ENCODE results near the gene CCL16.

Gene CCL16

GRCh38 chr17:35988164-35988563, 6.9 kb upstream of the CCL16 start:
- TF ChIP-seq, protein P1, sequence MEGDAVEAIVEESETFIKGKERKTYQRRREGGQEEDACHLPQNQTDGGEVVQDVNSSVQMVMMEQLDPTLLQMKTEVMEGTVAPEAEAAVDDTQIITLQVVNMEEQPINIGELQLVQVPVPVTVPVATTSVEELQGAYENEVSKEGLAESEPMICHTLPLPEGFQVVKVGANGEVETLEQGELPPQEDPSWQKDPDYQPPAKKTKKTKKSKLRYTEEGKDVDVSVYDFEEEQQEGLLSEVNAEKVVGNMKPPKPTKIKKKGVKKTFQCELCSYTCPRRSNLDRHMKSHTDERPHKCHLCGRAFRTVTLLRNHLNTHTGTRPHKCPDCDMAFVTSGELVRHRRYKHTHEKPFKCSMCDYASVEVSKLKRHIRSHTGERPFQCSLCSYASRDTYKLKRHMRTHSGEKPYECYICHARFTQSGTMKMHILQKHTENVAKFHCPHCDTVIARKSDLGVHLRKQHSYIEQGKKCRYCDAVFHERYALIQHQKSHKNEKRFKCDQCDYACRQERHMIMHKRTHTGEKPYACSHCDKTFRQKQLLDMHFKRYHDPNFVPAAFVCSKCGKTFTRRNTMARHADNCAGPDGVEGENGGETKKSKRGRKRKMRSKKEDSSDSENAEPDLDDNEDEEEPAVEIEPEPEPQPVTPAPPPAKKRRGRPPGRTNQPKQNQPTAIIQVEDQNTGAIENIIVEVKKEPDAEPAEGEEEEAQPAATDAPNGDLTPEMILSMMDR (IDR thresholded peaks at IDR 0.05; ENCODE audit: low read depth, low read length): no peak
- no peak for DNase-seq (ENCODE audit: low read depth, low spot score)
- in situ Hi-C loops (cut with HindIII; ENCODE audit: low sequenced_read_pairs): no loop called here
- H3K4me3 ChIP-seq (ENCODE audit: low read depth, low read length): no peak overlapping the region

GRCh38 chr17:35986643-35987042, 5.3 kb upstream of the CCL16 start, which contains the start of gene CCL14:
TSS of gene CCL14 (minus strand) at chr17:35986729. CDS start at chr17:35986649, 80 bp downstream.
- no peak within 1 kb of the TSS for H3K4me3 ChIP-seq (ENCODE audit: low read depth, low read length)
- in situ Hi-C loops (cut with HindIII; ENCODE audit: low sequenced_read_pairs): no loop called here
- TF ChIP-seq, protein P1 (IDR thresholded peaks at IDR 0.05; ENCODE audit: low read depth, low read length): no peak
- DNase-seq (ENCODE audit: low read depth, low spot score): no peak

DNA sequence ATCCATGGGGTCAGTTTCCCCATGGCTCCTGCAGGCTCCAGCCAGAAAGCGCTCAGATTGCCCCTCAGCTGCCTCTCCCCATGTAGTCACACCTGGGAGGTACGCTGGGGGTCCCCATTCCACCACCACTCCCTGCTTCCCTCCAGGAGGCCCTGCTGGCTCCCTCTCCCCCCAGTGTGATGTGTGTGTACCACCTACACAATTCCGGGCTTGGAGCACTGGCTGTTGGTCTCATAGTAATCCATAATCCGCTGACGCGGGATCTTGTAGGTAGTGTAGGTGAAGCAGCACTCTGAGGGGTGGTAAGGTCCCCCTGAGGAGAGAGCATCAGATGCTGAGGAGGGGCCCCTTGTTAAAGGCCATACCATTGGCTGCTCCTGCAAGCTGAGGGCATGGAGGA, 2.8 kb upstream of the CCL16 start:
- H3K4me3 ChIP-seq (ENCODE audit: low read depth, low read length): no peak overlapping the region
- in situ Hi-C loops (cut with HindIII; ENCODE audit: low sequenced_read_pairs): no loop called here
- TF ChIP-seq, protein P1 (IDR thresholded peaks at IDR 0.05; ENCODE audit: low read depth, low read length): no peak

GRCh38 chr17:35982409-35983191, 1.3 kb upstream of the CCL16 start:
- TF ChIP-seq, protein P1 (IDR thresholded peaks at IDR 0.05; ENCODE audit: low read depth, low read length): no peak
- in situ Hi-C loops (cut with HindIII; ENCODE audit: low sequenced_read_pairs): no loop called here
- no peak overlapping the region for H3K4me3 ChIP-seq (ENCODE audit: low read depth, low read length)
- DNase-seq (ENCODE audit: low read depth, low spot score): no peak

More for the DNA sequence above, 2.8 kb upstream of the CCL16 start:
- DNase-seq (ENCODE audit: low read depth, low spot score): no peak

- DNase-seq (ENCODE audit: low read depth, low spot score): no peak
- H3K4me3 ChIP-seq (ENCODE audit: low read depth, low read length): no peak overlapping the region
- TF ChIP-seq, protein P1 (IDR thresholded peaks at IDR 0.05; ENCODE audit: low read depth, low read length): no peak
- in situ Hi-C loops (cut with HindIII; ENCODE audit: low sequenced_read_pairs): no loop called here
These were observed 622 bp upstream of the CCL16 start for GRCh38 chr17:35981908-35982330.

DNA sequence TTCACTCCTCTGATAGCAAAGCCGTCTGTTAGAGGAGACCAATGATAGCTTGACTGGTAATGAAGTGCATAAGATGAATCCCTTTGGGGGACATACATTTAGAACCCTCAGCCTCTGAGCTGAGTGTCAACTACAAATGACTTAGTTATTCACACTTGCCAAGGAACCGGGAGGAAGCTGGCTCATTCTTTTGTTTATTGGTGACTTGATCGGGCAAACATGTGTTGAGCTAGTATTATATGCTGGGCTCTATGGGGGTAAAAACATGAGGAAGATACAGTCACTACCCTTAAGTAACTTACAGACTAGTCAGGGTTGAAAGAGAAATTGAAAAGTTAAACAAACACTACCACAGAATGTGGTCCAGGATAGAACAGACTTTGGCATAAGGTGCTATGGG, 3.0 kb downstream of the CCL16 start:
- in situ Hi-C loops (cut with HindIII; ENCODE audit: low sequenced_read_pairs): no loop called here
- no peak for DNase-seq (ENCODE audit: low read depth, low spot score)
- H3K4me3 ChIP-seq (ENCODE audit: low read depth, low read length): no peak overlapping the region
- TF ChIP-seq, protein P1 (IDR thresholded peaks at IDR 0.05; ENCODE audit: low read depth, low read length): no peak

Measured in astrocyte of the spinal cord (primary cell).